MCF 10A (cell line): ENCODE data around the gene PRPF40A. TPM values are rescaled to one million over a fixed set of nuclear protein-coding genes. Genes with fewer than 3 reads are reported as not detected.

Experiments
- BruUV-seq: library from RNA; stranded (reverse); fragments of 400-500 nt; replicated peaks from 2 replicates; lab custom pipeline; 2021; lab: Mats Ljungman, UMichigan
- CTCF ChIA-PET: fragments of 300-600 bp; sonication (Branson Sonifier 250); formaldehyde crosslinking; extraction: SDS; loops from one replicate; lab custom pipeline; 2021; ENCODE audit warnings: antibody characterized with exemption, inconsistent platforms; lab: Yijun Ruan, JAX
- POLR2A ChIA-PET: fragments of 300-600, 350-650 bp; sonication (Branson Sonifier 250); formaldehyde crosslinking; extraction: SDS; loops from one replicate; lab custom pipeline; 2020; ENCODE audit warnings: antibody characterized with exemption, inconsistent platforms; lab: Yijun Ruan, JAX
- DNase-seq: peaks from one replicate; pipeline ENCODE4 v3.0.0-alpha.2; 2018; ENCODE audit not compliant: unreplicated experiment
- H3K27ac Mint-ChIP-seq: one replicate; pipeline ENCODE4 v1.8.0; 2022; ENCODE audit warnings: mild to moderate bottlenecking, low read depth, mixed read lengths; ENCODE audit not compliant: unreplicated experiment
- H3K27me3 Mint-ChIP-seq: one replicate; pipeline ENCODE4 v1.8.0; 2022; ENCODE audit warnings: mixed read lengths; ENCODE audit not compliant: insufficient read depth, unreplicated experiment
- H3K36me3 Mint-ChIP-seq: one replicate; pipeline ENCODE4 v1.8.0; 2022; ENCODE audit warnings: mild to moderate bottlenecking, moderate library complexity, mixed read lengths; ENCODE audit not compliant: insufficient read depth, unreplicated experiment
- H3K4me1 Mint-ChIP-seq: one replicate; pipeline ENCODE4 v1.8.0; 2022; ENCODE audit warnings: mixed read lengths; ENCODE audit not compliant: insufficient read depth, unreplicated experiment
- H3K4me3 Mint-ChIP-seq: one replicate; pipeline ENCODE4 v1.8.0; 2022; ENCODE audit warnings: mild to moderate bottlenecking, moderate library complexity, mixed read lengths; ENCODE audit not compliant: unreplicated experiment
- H3K9me3 Mint-ChIP-seq: one replicate; pipeline ENCODE4 v1.8.0; 2022; ENCODE audit warnings: mixed read lengths; ENCODE audit not compliant: unreplicated experiment
- intact Hi-C: fragments of 100-400 bp; cut with micrococcal nuclease; formaldehyde crosslinking; loops from 2 replicates; pipeline ENCODE4 v1.14.1; 2022
- total RNA-seq: library from RNA; stranded (reverse); gene quantifications from 2 replicates; pipeline ENCODE4 v1.2.3, GENCODE V29; 2022
- TF ChIP-seq, protein P1 (sequence below): fragments of 200-600 bp; IDR thresholded peaks from one replicate; pipeline ENCODE4 v1.8.0; 2022; ENCODE audit warnings: antibody characterized with exemption, mild to moderate bottlenecking; ENCODE audit not compliant: unreplicated experiment

The PRPF40A gene
- total RNA-seq, 1 experiment from 2014 or later = 140 TPM

DNA sequence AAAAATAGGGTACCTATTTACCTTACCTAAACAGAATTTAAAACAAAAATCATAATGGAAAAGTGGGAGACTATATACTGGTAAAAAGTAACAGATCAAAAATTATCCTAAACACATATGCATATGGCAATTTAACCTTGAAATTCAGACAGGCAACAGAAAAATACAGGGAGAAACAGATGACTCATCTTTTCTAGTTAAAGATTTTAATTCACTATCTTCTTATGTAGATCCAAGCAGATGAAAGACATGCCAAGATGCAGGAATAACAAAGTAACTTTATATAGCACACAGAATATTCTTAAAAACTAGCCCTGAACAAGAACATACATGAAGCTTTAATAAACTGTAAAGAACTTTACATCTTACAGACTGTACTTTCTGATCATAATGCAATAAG lies 30.9 kb downstream of the PRPF40A start:
- Mint-ChIP-seq H3K4me1 (peaks cover 13% of the 10 kb centered on the region), H3K36me3 (peaks cover 13% of the 10 kb centered on the region), H3K9me3 (no peaks in the 10 kb centered on the region), H3K27ac (no peak overlapping the region), H3K27me3 (no peaks in the 10 kb centered on the region), H3K4me3 (no peak overlapping the region)
- BruUV-seq = no TSS peak
- ChIA-PET POLR2A (interaction anchor here (1.6 kb wide), 1 partner anchor 30 kb away, joined by 8 read pairs; the partner anchor contains the start of gene PRPF40A), CTCF (interaction anchor here (0.7 kb wide), 2 partner anchors 51 to 87 kb away, joined by 3 read pairs; no protein-coding TSS in a partner anchor)
- TF ChIP-seq, protein P1, sequence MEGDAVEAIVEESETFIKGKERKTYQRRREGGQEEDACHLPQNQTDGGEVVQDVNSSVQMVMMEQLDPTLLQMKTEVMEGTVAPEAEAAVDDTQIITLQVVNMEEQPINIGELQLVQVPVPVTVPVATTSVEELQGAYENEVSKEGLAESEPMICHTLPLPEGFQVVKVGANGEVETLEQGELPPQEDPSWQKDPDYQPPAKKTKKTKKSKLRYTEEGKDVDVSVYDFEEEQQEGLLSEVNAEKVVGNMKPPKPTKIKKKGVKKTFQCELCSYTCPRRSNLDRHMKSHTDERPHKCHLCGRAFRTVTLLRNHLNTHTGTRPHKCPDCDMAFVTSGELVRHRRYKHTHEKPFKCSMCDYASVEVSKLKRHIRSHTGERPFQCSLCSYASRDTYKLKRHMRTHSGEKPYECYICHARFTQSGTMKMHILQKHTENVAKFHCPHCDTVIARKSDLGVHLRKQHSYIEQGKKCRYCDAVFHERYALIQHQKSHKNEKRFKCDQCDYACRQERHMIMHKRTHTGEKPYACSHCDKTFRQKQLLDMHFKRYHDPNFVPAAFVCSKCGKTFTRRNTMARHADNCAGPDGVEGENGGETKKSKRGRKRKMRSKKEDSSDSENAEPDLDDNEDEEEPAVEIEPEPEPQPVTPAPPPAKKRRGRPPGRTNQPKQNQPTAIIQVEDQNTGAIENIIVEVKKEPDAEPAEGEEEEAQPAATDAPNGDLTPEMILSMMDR = no peak
- intact Hi-C loops = no loop called here
- DNase-seq = no peak

DNA sequence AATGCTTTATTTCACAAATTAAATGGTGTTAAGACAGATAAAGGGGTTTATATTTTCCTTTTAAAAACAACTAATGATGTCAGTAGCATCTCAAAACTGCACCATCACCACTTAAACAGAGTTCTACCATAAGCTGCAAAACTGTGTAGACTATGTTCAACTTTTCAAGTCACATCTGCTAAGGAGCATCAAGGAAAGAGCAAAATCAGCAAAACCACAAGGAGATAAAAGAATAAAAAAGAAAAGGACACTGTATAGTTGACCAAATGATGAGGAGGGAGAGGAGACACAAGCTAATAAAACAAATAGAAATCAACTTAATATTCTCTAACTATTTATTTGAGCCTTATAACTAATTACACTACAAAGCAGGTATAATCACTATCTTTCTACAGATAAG lies 33.9 kb downstream of the PRPF40A start:
- BruUV-seq = no TSS peak
- intact Hi-C loops = no loop called here
- TF ChIP-seq, protein P1 = no peak
- Mint-ChIP-seq H3K9me3 (no peaks in the 10 kb centered on the region), H3K36me3 (peaks cover 31% of the 10 kb centered on the region), H3K4me3 (no peak overlapping the region), H3K27ac (no peak overlapping the region), H3K27me3 (no peaks in the 10 kb centered on the region), H3K4me1 (peaks cover 13% of the 10 kb centered on the region)
- DNase-seq = no peak
- POLR2A ChIA-PET = interaction anchor here (1.1 to 1.2 kb wide), 4 partner anchors 8 to 34 kb away, joined by 3 to 4 read pairs (median 3); partner anchors contain the start of gene PRPF40A
- CTCF ChIA-PET = interaction anchor here (1.1 kb wide), 1 partner anchor 14 kb away, joined by 4 read pairs; no protein-coding TSS in a partner anchor

DNA sequence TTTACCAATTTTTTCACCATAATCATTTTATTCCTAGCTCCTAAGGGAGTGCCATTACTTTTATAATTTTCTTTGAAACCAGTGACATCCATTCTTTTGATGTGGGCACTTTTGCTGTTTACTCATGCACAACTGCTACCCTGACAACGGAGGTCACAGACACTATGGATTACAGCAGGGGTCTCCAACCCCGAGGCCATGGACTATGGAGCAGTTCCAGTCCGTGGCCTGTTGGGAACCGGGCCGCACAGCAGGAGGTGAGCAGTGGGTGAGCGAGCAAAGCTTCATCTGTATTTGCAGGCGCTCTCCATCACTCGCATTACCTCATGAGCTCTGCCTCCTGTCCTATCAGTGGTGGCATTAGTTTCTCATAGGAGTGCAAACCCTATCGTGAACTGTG lies 34.6 kb downstream of the PRPF40A start:
- DNase-seq = no peak
- H3K4me1 Mint-ChIP-seq = peaks cover 13% of the 10 kb centered on the region
- no peak overlapping the region for H3K4me3 Mint-ChIP-seq
- H3K36me3 Mint-ChIP-seq = peaks cover 35% of the 10 kb centered on the region
- H3K27ac Mint-ChIP-seq = no peak overlapping the region
- intact Hi-C loops = no loop called here
- POLR2A ChIA-PET = interaction anchor here (0.7 to 1.2 kb wide), 4 partner anchors 9 to 35 kb away, joined by 3 to 4 read pairs (median 4); partner anchors contain the start of gene PRPF40A
- CTCF ChIA-PET = interaction anchor here (0.6 to 1.1 kb wide), 3 partner anchors 14 to 1249 kb away, joined by 3 to 4 read pairs (median 3); no protein-coding TSS in a partner anchor
- TF ChIP-seq, protein P1 = no peak
- no peaks in the 10 kb centered on the region for H3K27me3 Mint-ChIP-seq
- no TSS peak for BruUV-seq
- no peaks in the 10 kb centered on the region for H3K9me3 Mint-ChIP-seq

DNA sequence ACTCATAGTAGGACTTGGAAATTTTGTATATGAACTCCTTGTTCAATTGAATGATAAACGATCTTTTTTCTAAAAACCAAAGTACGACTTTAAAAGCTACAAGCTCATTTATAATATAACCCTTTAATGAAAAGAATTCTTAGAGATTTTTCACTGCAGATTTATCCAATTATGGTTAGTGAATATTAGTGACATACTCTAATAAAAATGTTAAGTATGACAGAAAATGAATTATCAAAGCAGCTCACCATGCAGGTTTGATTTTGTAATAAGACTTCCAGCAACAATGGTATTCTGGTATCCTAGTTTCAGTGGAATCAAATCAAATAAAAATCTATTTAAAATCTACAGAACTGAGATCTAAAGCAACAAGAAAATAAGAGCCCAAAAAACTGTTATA lies 38.5 kb downstream of the PRPF40A start:
- CTCF ChIA-PET = interaction anchor here (0.8 kb wide), 1 partner anchor 1451 kb away, joined by 3 read pairs; no protein-coding TSS in a partner anchor
- no TSS peak for BruUV-seq
- POLR2A ChIA-PET = no interaction called here
- no peaks in the 10 kb centered on the region for H3K9me3 Mint-ChIP-seq
- no peaks in the 10 kb centered on the region for H3K4me1 Mint-ChIP-seq
- no peaks in the 10 kb centered on the region for H3K27me3 Mint-ChIP-seq
- no peak overlapping the region for H3K4me3 Mint-ChIP-seq
- intact Hi-C loops = no loop called here
- H3K27ac Mint-ChIP-seq = no peak overlapping the region
- TF ChIP-seq, protein P1 = no peak
- DNase-seq = no peak
- H3K36me3 Mint-ChIP-seq = peaks cover 73% of the 10 kb centered on the region
